Peyer's patch (tissue), 4 donors: ENCODE data around the gene MYO9B.

Experiments used
- CTCF ChIP-seq, 6 experiments: fragments of 450-650 bp in 4 of 6; fragments of 200-600 bp in 2 of 6; sonication (generic) in 1 of 6; IDR thresholded peaks; one replicate each; pipeline ENCODE4 v1.5.1; 2017 to 2019; ENCODE audit warnings: antibody characterized with exemption in 6 of 6, mild to moderate bottlenecking in 3 of 6, moderate library complexity in 1 of 6
- POLR2A ChIP-seq, 2 donors: fragments of 450-650 bp; IDR thresholded peaks; one replicate each; pipeline ENCODE4 v1.5.1; 2017; ENCODE audit warnings: antibody characterized with exemption in 2 of 2, mild to moderate bottlenecking in 2 of 2, moderate library complexity in 2 of 2

GRCh38 chr19:17156296-17156946 lies 80.8 kb downstream of the MYO9B start:
- TF ChIP-seq CTCF (IDR thresholded peaks at IDR 0.05) (no peak), POLR2A (IDR thresholded peaks at IDR 0.05) (no peak)
